Right lobe of liver (tissue), 6 donors: ENCODE data around the gene GALNT2. TPM values are rescaled to one million over a fixed set of nuclear protein-coding genes. Genes with fewer than 3 reads are reported as not detected.

Experiments used
- ATAC-seq, 4 donors: fragments of 200-7000 bp; cut with Tn5 transposase; one replicate each; pipeline ENCODE4 v1.9.1; 2020; ENCODE audit warnings: mild to moderate bottlenecking in 4 of 4, moderate library complexity in 4 of 4
- DNase-seq, 3 donors: peaks; one replicate each; pipeline ENCODE4 v3.0.0-alpha.2; 2020
- H3K27ac ChIP-seq, 3 donors: fragments of 200-600 bp; one replicate each; pipeline ENCODE4 v1.8.0; 2022
- H3K27me3 ChIP-seq, 2 donors: fragments of 200-600 bp; one replicate each; pipeline ENCODE4 v1.8.0; 2022
- H3K36me3 ChIP-seq, 4 donors: fragments of 200-600 bp; sonication (generic) in 1 of 4; one replicate each; pipeline versions ENCODE4 v1.5.1 to v1.8.0; 2017 to 2022; ENCODE audit warnings: control low read depth in 1 of 4
- H3K4me1 ChIP-seq, 4 donors: fragments of 200-600 bp; sonication (generic) in 1 of 4; one replicate each; pipeline versions ENCODE4 v1.5.1 to v1.8.0; 2017 to 2022; ENCODE audit warnings: control low read depth in 1 of 4
- H3K4me3 ChIP-seq, 3 donors: fragments of 200-600 bp; one replicate each; pipeline ENCODE4 v1.8.0; 2022
- H3K9me3 ChIP-seq, 4 donors: fragments of 200-600 bp; sonication (generic) in 1 of 4; one replicate each; pipeline versions ENCODE4 v1.5.1 to v1.8.0; 2017 to 2022; ENCODE audit warnings: control low read depth in 1 of 4
- CTCF ChIP-seq, 4 donors: fragments of 200-600 bp in 3 of 4; fragments of 450-650 bp in 1 of 4; IDR thresholded peaks; one replicate each; pipeline versions ENCODE4 v1.5.1 to v1.8.0; 2016 to 2022; ENCODE audit warnings: antibody characterized with exemption in 4 of 4, mild to moderate bottlenecking in 2 of 4
- POLR2A ChIP-seq: fragments of 450-650 bp; IDR thresholded peaks from one replicate; pipeline ENCODE4 v1.6.1; 2017; ENCODE audit warnings: antibody characterized with exemption, mild to moderate bottlenecking
- whole genome bisulfite sequencing: methylation state at CpG from one replicate; pipeline ENCODE4 v1.1.6; 2018; ENCODE audit warnings: low coverage, low lambda C conversion rate; ENCODE audit not compliant: insufficient coverage; ENCODE audit errors: missing lambda C conversion rate; 5-methylcytosine and 5-hydroxymethylcytosine counted together
- intact Hi-C, 2 donors: fragments of 100-400 bp; cut with DNase I; formaldehyde crosslinking; loops; one replicate each; pipeline versions ENCODE4 v1.11.2 to v1.14.1; 2022
- total RNA-seq, 6 experiments: library from RNA; depleted of rRNA in 2 of 6; stranded (reverse); fragments of >200 nt in 2 of 6; fragmentation: NEBNext Ultra II Directional in 3 of 6; extraction: Animal tissue kit (Norgen Biotek cat#: 25700) in 3 of 6; gene quantifications; one replicate each; pipeline versions ENCODE4 v1.1.0 to v1.2.4, GENCODE V29; 2016 to 2023
- donor health status: DM: no; HTN: yes; CAD: no.
- donor health status: DM: no; HTN: no; CAD: no.
- donor health status: DM: no; HTN: no; CAD: no.
- donor health status: DM: no; HTN: yes; CAD: no.
- donor health status: DM: no; HTN: yes; CAD: no.

GALNT2 gene
- total RNA-seq, 6 experiments from 2014 or later, result 58.0 to 152 (median 131) TPM

GRCh38 chr1:230026139-230026538 is 40.9 kb upstream of the GALNT2 start:
- no peak overlapping the region for H3K27ac ChIP-seq
- H3K9me3 ChIP-seq, result no peaks in the 10 kb centered on the region
- intact Hi-C loops, result no loop called here
- no CpG with 5 or more reads among the region's 1 CpG for WGBS
- no peaks in the 10 kb centered on the region for H3K36me3 ChIP-seq
- H3K4me3 ChIP-seq, result no peak overlapping the region
- DNase-seq (no peak), ATAC-seq (no peak)
- H3K27me3 ChIP-seq, result no peaks in the 10 kb centered on the region
- TF ChIP-seq POLR2A (no peak), CTCF (IDR thresholded peaks at IDR 0.05) (no peak)
- H3K4me1 ChIP-seq, result no peaks in the 10 kb centered on the region

- H3K27me3 ChIP-seq, result no peaks in the 10 kb centered on the region
- 83% methylated on average over 2 of the region's 5 CpGs for WGBS
- no peak for ATAC-seq
Observed at GRCh38 chr1:230026572-230026971, 40.5 kb upstream of the GALNT2 start.

GRCh38 chr1:230028602-230029223 is 38.3 kb upstream of the GALNT2 start:
- TF ChIP-seq POLR2A, result no peak
- TF ChIP-seq CTCF (IDR thresholded peaks at IDR 0.05), result no peak
- DNase-seq (no peak), ATAC-seq (no peak)
- no peaks in the 10 kb centered on the region for H3K4me1 ChIP-seq
- WGBS, result 97% methylated on average over 3 of the region's 11 CpGs
- H3K27me3 ChIP-seq, result no peaks in the 10 kb centered on the region
- intact Hi-C loops, result no loop called here
- no peaks in the 10 kb centered on the region for H3K36me3 ChIP-seq
- no peak overlapping the region for H3K4me3 ChIP-seq
- H3K27ac ChIP-seq, result no peak overlapping the region
- no peaks in the 10 kb centered on the region for H3K9me3 ChIP-seq

More at GRCh38 chr1:230026572-230026971, 40.5 kb upstream of the GALNT2 start:
- Histone ChIP-seq H3K36me3 (no peaks in the 10 kb centered on the region), H3K9me3 (no peaks in the 10 kb centered on the region), H3K4me1 (no peaks in the 10 kb centered on the region), H3K27ac (no peak overlapping the region), H3K4me3 (no peak overlapping the region)
- no peak for DNase-seq
- intact Hi-C loops, result no loop called here
- no peak for TF ChIP-seq POLR2A
- no peak for TF ChIP-seq CTCF (IDR thresholded peaks at IDR 0.05)

- DNase-seq, result no peak
- Histone ChIP-seq H3K36me3 (no peaks in the 10 kb centered on the region), H3K9me3 (no peaks in the 10 kb centered on the region), H3K27ac (no peak overlapping the region), H3K4me1 (no peaks in the 10 kb centered on the region), H3K4me3 (no peak overlapping the region), H3K27me3 (no peaks in the 10 kb centered on the region)
- intact Hi-C loops, result no loop called here
- 77% methylated on average over 7 of the region's 14 CpGs for WGBS
- no peak for TF ChIP-seq CTCF (IDR thresholded peaks at IDR 0.05)
- TF ChIP-seq POLR2A, result no peak
- no peak for ATAC-seq
Observed at GRCh38 chr1:230029244-230029941, 37.6 kb upstream of the GALNT2 start.
